GM19467 (cell line): ENCODE data around the gene ITGB5.

Source experiments
- ATAC-seq: cut with Tn5 transposase; IDR thresholded peaks from one replicate; pipeline ENCODE4 v1.9.1; 2021; ENCODE audit warnings: mild to moderate bottlenecking, moderate library complexity; ENCODE audit not compliant: unreplicated experiment

The ITGB5 gene

GRCh38 chr3:124867511-124867910, 19.7 kb downstream of the ITGB5 start:
- no peak for ATAC-seq

DNA sequence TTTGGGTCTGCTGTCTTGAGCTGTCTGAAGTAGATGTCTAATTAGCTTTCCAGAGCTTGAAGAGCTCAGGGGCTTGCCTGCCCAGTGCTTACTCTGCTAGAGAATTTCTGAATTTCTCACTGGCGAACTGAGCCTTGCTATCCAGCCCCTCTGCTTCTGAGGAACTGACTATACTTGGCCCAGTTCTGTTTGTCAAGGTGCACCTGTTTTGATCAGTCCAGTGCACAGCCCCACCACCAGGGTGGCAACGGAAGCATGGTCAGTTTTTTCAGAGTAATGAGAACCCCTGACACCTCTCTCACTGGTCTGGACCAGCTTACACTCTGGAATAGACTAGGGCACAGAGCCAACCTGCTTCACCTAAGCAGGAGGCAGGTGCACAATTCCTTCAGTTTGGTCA, 25.2 kb downstream of the ITGB5 start:
- ATAC-seq: no peak

DNA sequence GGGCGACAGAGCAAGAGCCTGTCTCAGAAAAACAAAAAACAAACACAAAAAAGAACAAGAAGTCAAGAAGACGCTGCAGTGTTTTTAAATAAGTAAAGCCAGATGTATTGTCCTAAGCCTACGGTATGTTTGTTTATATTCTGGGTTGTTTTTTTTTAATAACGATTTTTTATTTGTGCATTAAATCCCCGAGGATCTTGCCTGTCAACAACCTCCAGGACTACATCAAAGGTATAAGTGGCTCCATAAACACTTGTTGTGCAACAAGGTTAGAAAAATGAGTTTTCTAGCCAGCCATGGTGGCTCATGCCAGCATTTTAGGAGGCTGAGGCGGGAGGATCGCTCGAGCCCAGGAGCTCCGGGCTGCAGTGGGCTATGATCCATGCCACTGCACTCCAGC, 26.1 kb downstream of the ITGB5 start:
- no peak for ATAC-seq

DNA sequence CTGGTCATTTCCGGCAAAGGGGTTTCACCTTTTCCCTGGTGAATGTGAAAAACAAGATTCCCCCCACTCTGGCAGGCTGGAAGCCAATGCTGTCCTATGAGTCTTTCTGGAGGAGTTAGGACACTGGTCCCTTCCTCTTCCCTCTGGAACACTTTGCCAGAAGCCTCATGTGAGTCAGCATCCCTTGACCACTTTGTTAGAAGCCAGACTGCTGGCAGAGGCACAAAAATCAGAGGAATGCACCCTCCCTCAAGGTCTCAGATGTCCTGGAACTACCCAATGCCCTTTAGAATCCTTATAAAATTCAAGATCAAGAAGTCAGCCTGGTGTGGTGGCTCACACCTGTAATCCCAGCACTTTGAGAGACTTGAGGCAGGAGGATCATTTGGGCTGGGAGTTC, 26.6 kb downstream of the ITGB5 start:
- ATAC-seq: no peak

DNA sequence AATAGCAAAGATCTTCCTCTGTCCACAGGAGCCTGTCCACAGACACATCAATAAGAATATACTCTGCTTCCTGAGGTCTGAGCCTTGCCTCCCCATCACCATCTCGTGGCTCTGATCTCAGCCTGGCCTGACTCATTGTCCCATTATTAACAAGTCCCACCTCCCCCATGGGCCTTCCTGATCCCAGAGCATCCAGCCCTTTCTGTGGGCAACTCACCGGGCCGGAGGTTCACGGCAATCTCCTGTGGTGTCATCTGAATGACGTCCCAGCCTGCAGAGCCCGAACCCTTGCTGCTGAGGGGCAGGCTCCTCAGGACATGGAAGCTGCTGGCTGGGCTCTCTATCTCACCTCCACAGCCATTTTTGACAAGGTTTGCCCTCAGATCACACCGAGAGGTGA, 28.1 kb downstream of the ITGB5 start:
- no peak for ATAC-seq

- no peak for ATAC-seq
These were observed 28.9 kb downstream of the ITGB5 start for GRCh38 chr3:124858275-124858674.

- no peak for ATAC-seq
These were observed 30.5 kb downstream of the ITGB5 start for GRCh38 chr3:124856677-124857076.

- no peak for ATAC-seq
These were observed 33.2 kb downstream of the ITGB5 start for GRCh38 chr3:124854009-124854408.

GRCh38 chr3:124853446-124853845, 33.7 kb downstream of the ITGB5 start:
- no peak for ATAC-seq

GRCh38 chr3:124851905-124852304, 35.3 kb downstream of the ITGB5 start:
- no peak for ATAC-seq

DNA sequence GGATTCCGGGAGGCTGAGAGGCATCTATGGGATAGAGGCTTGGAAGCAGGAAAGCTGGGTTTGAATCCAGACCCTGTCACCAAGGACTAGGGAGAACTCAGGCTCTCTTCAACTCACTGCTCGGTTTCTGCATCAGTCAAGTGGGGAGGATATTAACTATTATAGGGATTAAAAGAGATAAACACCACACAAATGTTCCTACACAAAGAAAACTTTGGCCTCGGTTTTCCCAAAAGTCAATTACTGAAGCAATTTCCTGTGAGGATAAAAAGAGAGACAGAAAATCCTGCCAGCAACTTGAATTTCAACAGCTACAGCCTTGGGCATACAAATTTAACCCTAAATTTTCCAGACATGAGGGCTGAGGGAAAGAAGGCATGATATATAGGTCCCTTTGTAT, 36.0 kb downstream of the ITGB5 start:
- no peak for ATAC-seq

DNA sequence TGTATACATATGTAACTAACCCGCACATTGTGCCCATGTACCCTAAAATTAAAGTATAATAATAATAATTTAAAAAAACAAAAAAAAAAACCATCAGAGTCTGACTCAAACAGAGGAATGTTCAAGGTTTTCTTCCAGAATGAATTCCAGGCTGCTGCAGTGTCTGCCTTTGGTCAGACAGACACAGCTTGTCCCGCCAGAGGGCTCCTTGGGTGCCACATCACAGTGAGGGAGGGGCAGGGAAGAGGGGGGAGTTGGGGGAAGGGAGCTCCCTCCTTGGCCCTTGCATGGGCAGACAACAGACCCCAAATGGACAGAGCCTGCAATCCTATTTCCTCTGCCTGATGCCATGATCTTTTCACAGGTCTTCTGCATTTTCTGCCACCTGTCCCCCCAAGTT, 36.5 kb downstream of the ITGB5 start:
- no peak for ATAC-seq

GRCh38 chr3:124850212-124850611, 37.0 kb downstream of the ITGB5 start:
- no peak for ATAC-seq

GRCh38 chr3:124848300-124848699, 38.9 kb downstream of the ITGB5 start:
- no peak for ATAC-seq

DNA sequence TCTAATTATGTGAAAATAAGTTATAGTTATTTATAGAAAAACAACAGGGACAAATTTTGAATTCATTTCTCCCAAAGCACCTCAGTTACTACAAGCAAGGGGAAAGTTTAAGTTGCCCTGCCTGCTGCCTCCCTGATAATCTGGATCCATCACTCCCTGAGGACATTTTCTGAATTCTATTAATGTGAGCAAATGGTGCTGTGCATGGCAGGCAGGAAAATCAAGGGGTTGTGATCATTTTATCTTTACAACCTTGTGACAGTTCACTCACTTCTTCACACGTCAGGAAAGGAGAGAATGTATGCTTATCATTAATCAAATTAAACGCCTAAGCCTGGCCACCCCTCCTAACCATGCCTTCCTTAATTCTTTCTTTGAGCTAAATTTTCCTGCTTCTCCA, 39.3 kb downstream of the ITGB5 start:
- ATAC-seq: no peak

- ATAC-seq: no peak
These were observed 40.1 kb downstream of the ITGB5 start for GRCh38 chr3:124847051-124847450.

- no peak for ATAC-seq
These were observed 41.0 kb downstream of the ITGB5 start for GRCh38 chr3:124846189-124846588.

GRCh38 chr3:124845406-124845805, 41.8 kb downstream of the ITGB5 start:
- no peak for ATAC-seq

GRCh38 chr3:124843506-124844177, 43.5 kb downstream of the ITGB5 start:
- no peak for ATAC-seq

DNA sequence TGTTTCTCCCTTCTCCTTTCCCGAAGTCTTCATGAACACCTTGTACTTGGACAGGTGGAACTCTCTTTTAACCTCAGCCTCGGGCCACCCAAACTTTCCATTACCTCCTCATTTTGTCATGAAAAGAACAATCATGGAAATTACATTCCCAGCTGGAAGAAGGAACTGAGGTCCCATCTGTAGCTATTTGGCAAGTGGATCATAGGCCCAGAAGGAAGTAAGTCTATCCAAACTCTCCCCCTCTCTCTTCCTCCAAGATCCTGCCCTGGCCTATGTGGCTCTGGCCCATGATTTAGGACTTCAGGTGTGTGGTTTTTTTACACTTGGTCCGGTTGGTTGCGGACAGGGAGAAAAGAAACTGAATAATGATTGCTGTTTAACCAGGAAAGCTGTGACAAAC, 44.1 kb downstream of the ITGB5 start:
- no peak for ATAC-seq

DNA sequence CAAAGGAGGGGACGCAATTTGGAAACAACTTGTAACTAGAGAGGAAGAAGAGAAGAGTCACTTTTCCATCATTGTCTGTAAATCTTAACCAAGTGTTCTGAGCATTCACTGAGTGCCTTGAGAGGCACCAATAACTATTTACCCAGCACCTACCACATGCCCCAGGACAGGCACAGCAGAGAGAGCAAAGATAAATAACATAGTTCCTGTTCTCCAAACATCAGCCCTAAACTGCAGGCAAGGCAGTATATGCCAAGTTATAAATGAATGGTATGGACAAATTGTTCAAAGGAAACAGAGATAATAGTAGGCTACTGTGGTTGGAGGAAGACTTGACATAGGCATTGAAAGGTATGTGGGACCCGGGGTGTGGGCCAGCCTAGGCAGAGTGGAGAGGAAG, 45.6 kb downstream of the ITGB5 start:
- ATAC-seq: no peak

DNA sequence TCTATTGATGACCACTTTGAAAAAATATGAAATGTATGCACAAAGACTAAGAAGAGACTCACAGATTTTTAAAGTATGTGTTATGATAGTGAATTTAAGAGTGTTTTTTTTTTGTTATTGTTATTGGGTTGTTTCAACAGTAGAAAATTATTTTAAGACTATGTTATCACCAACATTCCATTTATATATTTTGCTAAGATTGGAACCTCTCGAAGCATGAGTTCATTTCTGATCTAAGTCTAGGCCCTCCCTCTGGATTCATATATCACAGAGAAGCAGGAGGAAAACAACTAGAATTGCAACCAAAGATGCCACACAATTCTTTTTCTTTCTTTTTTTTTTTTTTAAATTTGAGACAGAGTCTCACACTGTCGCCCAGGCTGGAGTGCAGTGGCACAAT, 46.8 kb downstream of the ITGB5 start:
- ATAC-seq: no peak

DNA sequence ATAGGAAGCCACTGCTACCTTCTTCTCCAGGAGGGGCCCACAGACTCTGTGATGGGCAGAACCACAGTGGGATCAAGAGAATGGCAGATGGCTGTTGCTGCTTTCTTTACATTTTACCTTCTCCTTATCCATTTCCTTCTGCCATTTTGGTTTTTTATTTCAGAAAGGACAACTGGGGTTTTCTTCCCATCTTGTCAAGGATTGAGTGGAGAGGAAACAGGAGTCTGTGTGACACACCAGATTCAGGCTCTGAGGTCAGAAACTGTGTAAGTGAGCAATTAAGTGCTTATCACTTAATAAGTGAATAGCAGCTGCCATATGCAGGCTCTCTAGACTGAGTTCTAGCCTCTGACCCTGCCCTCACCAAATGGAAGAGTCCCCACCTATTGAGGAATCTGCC, 47.3 kb downstream of the ITGB5 start:
- ATAC-seq: no peak
